HEK293 (cell line): ENCODE results near the gene TMEM62.

Experiments
- CTCF ChIA-PET: fragments of 350-600 bp; formaldehyde crosslinking; extraction: SDS; loops from one replicate; lab custom pipeline; 2021; ENCODE audit warnings: antibody characterized with exemption; lab: Yijun Ruan, JAX
- POLR2A ChIA-PET: fragments of 300-600 bp; formaldehyde crosslinking; extraction: SDS; loops from one replicate; lab custom pipeline; 2020; ENCODE audit warnings: antibody characterized with exemption, inconsistent platforms; lab: Yijun Ruan, JAX
- H3K27ac ChIP-seq: fragments of 200-500 bp; sonication (Bioruptor generic); 2 replicates; pipeline ENCODE4 v1.5.1; 2014; ENCODE audit warnings: low read depth, low read length, control low read depth, inconsistent platforms; ENCODE audit errors: extremely low read depth
- H3K36me3 ChIP-seq, 2 experiments: fragments of 200-500 bp in 1 of 2; sonication (Bioruptor generic) in 1 of 2; 1 replicate in 1 of 2; 2 replicates in 1 of 2; pipeline ENCODE4 v1.5.1; 2014 to 2017; ENCODE audit warnings: inconsistent platforms in 2 of 2, low read length in 2 of 2; ENCODE audit not compliant: control insufficient read depth in 2 of 2, insufficient read depth in 1 of 2
- H3K4me1 ChIP-seq: fragments of 200-500 bp; sonication (Bioruptor generic); 2 replicates; pipeline ENCODE4 v1.5.1; 2014; ENCODE audit warnings: mild to moderate bottlenecking, low read length, inconsistent platforms; ENCODE audit not compliant: control insufficient read depth, insufficient read depth
- H3K4me3 ChIP-seq: 2 replicates; pipeline ENCODE4 v1.5.1; 2011; ENCODE audit warnings: low read depth, mild to moderate bottlenecking, control low read depth, low read length, moderate library complexity
- H3K9me3 ChIP-seq: fragments of 200-500 bp; sonication (Bioruptor generic); 2 replicates; pipeline ENCODE4 v1.5.1; 2014; ENCODE audit warnings: low read depth, low read length, inconsistent platforms; ENCODE audit not compliant: control insufficient read depth, insufficient read depth
- HIC1 ChIP-seq: fragments of 450-650 bp; formaldehyde crosslinking; IDR thresholded peaks from 2 replicates; pipeline ENCODE4 v1.5.1; 2016; ENCODE audit warnings: missing biosample characterization, missing genetic modification characterization
- KLF8 ChIP-seq: fragments of 450-650 bp; formaldehyde crosslinking; IDR thresholded peaks from 2 replicates; pipeline ENCODE4 v1.5.1; 2016; ENCODE audit warnings: missing biosample characterization, missing genetic modification characterization
- MZF1 ChIP-seq: fragments of 450-650 bp; formaldehyde crosslinking; IDR thresholded peaks from 2 replicates; pipeline ENCODE4 v1.5.1; 2017; ENCODE audit warnings: missing biosample characterization, missing genetic modification characterization, borderline replicate concordance
- PRDM1 ChIP-seq: fragments of 450-650 bp; formaldehyde crosslinking; IDR thresholded peaks from 2 replicates; pipeline ENCODE4; 2016; ENCODE audit warnings: missing biosample characterization, missing genetic modification characterization
- TSHZ1 ChIP-seq: fragments of 450-650 bp; formaldehyde crosslinking; IDR thresholded peaks from 2 replicates; pipeline ENCODE4 v1.5.1; 2016; ENCODE audit warnings: missing biosample characterization, missing genetic modification characterization, borderline replicate concordance
- YY2 ChIP-seq: fragments of 450-650 bp; formaldehyde crosslinking; IDR thresholded peaks from 2 replicates; pipeline ENCODE4 v1.5.1; 2016; ENCODE audit warnings: missing biosample characterization, missing genetic modification characterization
- ZBTB49 ChIP-seq: fragments of 450-650 bp; formaldehyde crosslinking; IDR thresholded peaks from 2 replicates; pipeline ENCODE4 v1.5.1; 2016; ENCODE audit warnings: missing biosample characterization, missing genetic modification characterization, low read depth
- ZNF114 ChIP-seq: fragments of 450-650 bp; formaldehyde crosslinking; IDR thresholded peaks from 2 replicates; pipeline ENCODE4 v1.5.0; 2017; ENCODE audit warnings: missing biosample characterization, missing genetic modification characterization
- ZNF184 ChIP-seq: fragments of 450-650 bp; IDR thresholded peaks from 2 replicates; pipeline ENCODE4 v1.5.1; 2018; ENCODE audit warnings: missing biosample characterization, mild to moderate bottlenecking, missing genetic modification characterization
- ZNF266 ChIP-seq: fragments of 450-650 bp; formaldehyde crosslinking; IDR thresholded peaks from 2 replicates; pipeline ENCODE4 v1.5.1; 2016; ENCODE audit warnings: missing biosample characterization, missing genetic modification characterization, low read depth
- ZNF449 ChIP-seq: fragments of 450-650 bp; formaldehyde crosslinking; IDR thresholded peaks from 2 replicates; pipeline ENCODE4 v1.5.1; 2017; ENCODE audit warnings: missing biosample characterization, mild to moderate bottlenecking, missing genetic modification characterization, moderate library complexity
- ZNF48 ChIP-seq: fragments of 450-650 bp; formaldehyde crosslinking; IDR thresholded peaks from 2 replicates; pipeline ENCODE4 v1.5.1; 2016; ENCODE audit warnings: missing biosample characterization, missing genetic modification characterization
- ZNF544 ChIP-seq: fragments of 450-650 bp; formaldehyde crosslinking; IDR thresholded peaks from 2 replicates; pipeline ENCODE4 v1.5.0; 2017; ENCODE audit warnings: missing biosample characterization, missing genetic modification characterization
- ZNF626 ChIP-seq: fragments of 450-650 bp; sonication (Bioruptor Pico); formaldehyde crosslinking; IDR thresholded peaks from 2 replicates; pipeline ENCODE4 v1.5.1; 2018; ENCODE audit warnings: missing biosample characterization, missing genetic modification characterization, inconsistent platforms
- ZNF645 ChIP-seq: fragments of 450-650 bp; formaldehyde crosslinking; IDR thresholded peaks from 2 replicates; pipeline ENCODE4; 2016; ENCODE audit warnings: missing biosample characterization, missing genetic modification characterization
- ZNF701 ChIP-seq: fragments of 450-650 bp; formaldehyde crosslinking; IDR thresholded peaks from 2 replicates; pipeline ENCODE4 v1.5.1; 2016; ENCODE audit warnings: missing biosample characterization, missing genetic modification characterization
- ZNF747 ChIP-seq: fragments of 450-650 bp; formaldehyde crosslinking; IDR thresholded peaks from 2 replicates; pipeline ENCODE4 v1.5.1; 2016; ENCODE audit warnings: missing biosample characterization, missing genetic modification characterization
- ZNF776 ChIP-seq: fragments of 450-650 bp; formaldehyde crosslinking; IDR thresholded peaks from 2 replicates; pipeline ENCODE4 v1.5.0; 2017; ENCODE audit warnings: missing biosample characterization, missing genetic modification characterization, borderline replicate concordance
- ZNF830 ChIP-seq: fragments of 450-650 bp; IDR thresholded peaks from 2 replicates; pipeline ENCODE4 v1.5.0; 2018; ENCODE audit warnings: missing biosample characterization, missing genetic modification characterization, low read depth, mild to moderate bottlenecking, moderate library complexity
- ZSCAN16 ChIP-seq: fragments of 450-650 bp; formaldehyde crosslinking; IDR thresholded peaks from 2 replicates; pipeline ENCODE4 v1.5.1; 2016; ENCODE audit warnings: missing biosample characterization, missing genetic modification characterization

TMEM62 gene

GRCh38 chr15:43106486-43106829, 26.9 kb upstream of the TMEM62 start (continued):
- no peak for TF ChIP-seq HIC1 (tag by site-specific recombination)
- TF ChIP-seq, all 188 proteins: peak for 0

GRCh38 chr15:43107751-43108150, 25.6 kb upstream of the TMEM62 start:
- Histone ChIP-seq H3K4me3 (no peak overlapping the region), H3K36me3 (peaks cover 0 to 13% of the 10 kb centered on the region in 2 experiments; a peak in 2 of 3 replicates), H3K4me1 (no peaks in the 10 kb centered on the region), H3K27ac (no peak overlapping the region), H3K9me3 (no peaks in the 10 kb centered on the region)
- ChIA-PET POLR2A (no interaction called here), CTCF (interaction anchor here (1.0 kb wide), 1 partner anchor 47 kb away, joined by 6 read pairs; no protein-coding TSS in a partner anchor)
- TF ChIP-seq ZNF184 (tag by site-specific recombination) (no peak), ZNF776 (tag by site-specific recombination) (no peak), TSHZ1 (no peak), KLF8 (tag by site-specific recombination) (no peak), ZNF701 (no peak), ZNF747 (tag by site-specific recombination) (no peak), ZNF266 (tag by site-specific recombination) (no peak), ZSCAN16 (no peak), YY2 (tag by site-specific recombination) (no peak), PRDM1 (tag by site-specific recombination) (no peak), MZF1 (tag by site-specific recombination) (no peak), ZNF830 (no peak), ZNF645 (tag by site-specific recombination) (no peak), ZNF114 (tag by site-specific recombination) (no peak), ZNF626 (no peak), HIC1 (tag by site-specific recombination) (no peak), ZBTB49 (tag by site-specific recombination) (no peak), ZNF449 (tag by site-specific recombination) (no peak), ZNF544 (no peak), ZNF48 (tag by site-specific recombination) (no peak)
